ENCODE measurements around the gene CYP17A1.

DNA sequence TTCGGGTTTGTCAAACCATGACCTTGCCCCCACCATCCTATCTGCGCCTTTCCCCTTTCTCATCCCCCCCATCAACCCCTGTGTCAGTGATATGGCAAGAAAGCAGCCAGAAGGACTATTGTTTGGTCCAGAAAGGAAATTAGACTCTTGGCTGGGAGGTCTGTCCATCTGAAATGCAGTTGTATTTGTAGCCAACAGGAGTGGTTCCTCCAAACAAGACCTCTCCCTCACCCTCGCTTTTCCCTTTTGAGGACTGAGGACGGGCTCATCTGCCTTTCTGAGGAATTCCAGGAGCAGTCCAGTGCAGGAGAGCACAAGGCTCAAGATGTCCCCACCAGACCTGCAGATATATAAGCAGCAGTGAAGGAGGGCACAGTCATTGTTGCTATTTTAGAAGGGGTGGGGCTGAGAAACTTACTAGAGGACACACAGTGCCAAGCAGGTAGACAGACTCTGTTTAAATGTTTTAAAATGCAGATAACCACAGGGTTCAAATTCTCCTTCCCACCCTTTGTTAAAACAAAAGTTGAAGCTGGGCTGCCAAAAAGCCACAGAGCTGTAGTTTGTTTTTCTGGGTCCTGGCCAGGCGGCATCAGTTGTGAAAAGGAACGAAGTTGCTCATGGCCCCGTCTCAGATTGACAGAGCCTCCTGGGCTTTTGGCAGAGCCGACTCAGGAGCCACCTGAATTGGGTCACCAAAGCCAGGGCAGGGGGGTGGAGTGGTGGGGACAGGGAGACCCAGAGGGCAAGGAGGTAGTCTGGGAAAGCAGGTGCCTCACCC lies 37.3 kb downstream of the CYP17A1 start:
- TF ChIP-seq, protein P1, sequence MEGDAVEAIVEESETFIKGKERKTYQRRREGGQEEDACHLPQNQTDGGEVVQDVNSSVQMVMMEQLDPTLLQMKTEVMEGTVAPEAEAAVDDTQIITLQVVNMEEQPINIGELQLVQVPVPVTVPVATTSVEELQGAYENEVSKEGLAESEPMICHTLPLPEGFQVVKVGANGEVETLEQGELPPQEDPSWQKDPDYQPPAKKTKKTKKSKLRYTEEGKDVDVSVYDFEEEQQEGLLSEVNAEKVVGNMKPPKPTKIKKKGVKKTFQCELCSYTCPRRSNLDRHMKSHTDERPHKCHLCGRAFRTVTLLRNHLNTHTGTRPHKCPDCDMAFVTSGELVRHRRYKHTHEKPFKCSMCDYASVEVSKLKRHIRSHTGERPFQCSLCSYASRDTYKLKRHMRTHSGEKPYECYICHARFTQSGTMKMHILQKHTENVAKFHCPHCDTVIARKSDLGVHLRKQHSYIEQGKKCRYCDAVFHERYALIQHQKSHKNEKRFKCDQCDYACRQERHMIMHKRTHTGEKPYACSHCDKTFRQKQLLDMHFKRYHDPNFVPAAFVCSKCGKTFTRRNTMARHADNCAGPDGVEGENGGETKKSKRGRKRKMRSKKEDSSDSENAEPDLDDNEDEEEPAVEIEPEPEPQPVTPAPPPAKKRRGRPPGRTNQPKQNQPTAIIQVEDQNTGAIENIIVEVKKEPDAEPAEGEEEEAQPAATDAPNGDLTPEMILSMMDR (IDR thresholded peaks at IDR 0.05), result no peak
- no peak for TF ChIP-seq REST (IDR thresholded peaks at IDR 0.05; ENCODE audit: insufficient read depth in 1 of 2, low read depth in 2 of 2, low read length in 1 of 2)
- TF ChIP-seq POLR2AphosphoS5 (IDR thresholded peaks at IDR 0.05; ENCODE audit: low read depth, low read length), result no peak
